ENCODE results near the gene ARNT2. TPM values are rescaled to one million over a fixed set of nuclear protein-coding genes. Genes with fewer than 3 reads are reported as not detected.

The ARNT2 gene
- polyA plus RNA-seq, 1 experiment: 44.6 TPM

DNA sequence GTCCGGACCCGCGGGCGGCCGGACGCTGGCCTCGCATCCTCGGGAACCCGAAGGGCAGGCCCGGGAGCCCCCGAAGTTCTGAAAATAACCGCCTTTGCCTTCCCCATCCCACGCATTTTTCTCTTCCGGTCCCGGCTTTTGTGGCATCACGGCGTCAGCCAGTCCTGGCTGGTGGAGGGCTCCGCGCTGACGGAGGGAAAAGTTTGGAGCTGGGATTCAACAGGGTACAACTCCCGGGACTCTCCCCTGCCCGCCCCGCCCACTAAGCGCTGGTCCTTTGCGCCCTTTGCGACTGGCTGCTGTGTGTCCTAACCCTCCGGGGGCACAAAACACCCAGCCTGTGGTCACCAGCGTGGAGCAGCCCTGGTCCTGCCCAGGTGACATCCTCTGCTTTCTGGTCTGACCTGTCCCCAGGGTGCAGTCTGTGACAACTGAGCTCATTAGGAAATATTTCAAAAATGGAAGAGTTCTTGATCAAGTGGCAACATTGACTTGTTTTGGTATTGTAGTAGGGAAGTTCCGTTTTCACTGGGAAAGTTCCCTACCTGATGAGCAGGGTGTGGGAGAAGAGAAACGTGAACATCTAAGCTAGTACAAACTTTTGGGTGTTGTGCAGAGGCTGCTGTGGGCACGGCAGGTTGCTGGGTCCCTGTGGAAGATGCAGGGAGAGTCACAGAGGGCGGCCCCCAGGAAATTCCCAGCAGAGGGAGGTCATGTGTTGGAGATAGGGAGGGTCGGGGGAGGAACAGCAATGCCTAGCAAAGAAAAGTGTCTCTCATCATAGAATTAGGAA, 775 bp downstream of the ARNT2 start:
- TF ChIP-seq CTCF (IDR thresholded peaks at IDR 0.05; ENCODE audit: insufficient read depth, low read depth, low read length): no peak
- no peaks in the 10 kb centered on the region for H3K36me3 ChIP-seq (ENCODE audit: control insufficient read depth, insufficient read depth, low read length)
- CTCF ChIA-PET: interaction anchor here (0.5 to 6.2 kb wide), 2 partner anchors 14 to 29 kb away, joined by 3 to 32 read pairs; no protein-coding TSS in a partner anchor
- H3K4me3 ChIP-seq (ENCODE audit: low read depth, low read length): peak overlapping the region; percentile 58
- H3K27me3 ChIP-seq (ENCODE audit: control insufficient read depth, insufficient read depth, low read length): no peaks in the 10 kb centered on the region
- POLR2A ChIA-PET: interaction anchor here (0.6 kb wide), 1 partner anchor 144 kb away, joined by 4 read pairs; no protein-coding TSS in a partner anchor
- DNase-seq (ENCODE audit: low read depth): no peak

DNA sequence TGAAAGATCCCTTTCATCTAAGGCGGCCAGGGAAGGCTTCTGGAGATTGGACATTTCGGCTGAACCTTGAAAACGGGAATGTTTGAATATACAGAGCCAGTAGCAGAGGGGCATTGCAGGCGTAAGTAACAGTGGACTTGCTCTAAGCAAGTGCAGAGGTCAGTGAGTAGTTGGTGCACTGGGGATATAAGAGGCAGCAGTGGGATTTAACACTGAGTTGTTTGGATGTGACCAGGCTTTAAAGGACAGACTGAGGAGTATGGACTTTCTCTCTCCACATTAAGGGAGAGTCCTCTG, 1.3 kb downstream of the ARNT2 start:
- H3K4me3 ChIP-seq (ENCODE audit: low read depth, low read length): no peak overlapping the region
- POLR2A ChIA-PET: no interaction called here
- H3K36me3 ChIP-seq (ENCODE audit: control insufficient read depth, insufficient read depth, low read length): no peaks in the 10 kb centered on the region
- CTCF ChIA-PET: interaction anchor here (6.2 kb wide), 1 partner anchor 13 kb away, joined by 32 read pairs; no protein-coding TSS in a partner anchor
- no peak for TF ChIP-seq CTCF (IDR thresholded peaks at IDR 0.05; ENCODE audit: insufficient read depth, low read depth, low read length)
- no peaks in the 10 kb centered on the region for H3K27me3 ChIP-seq (ENCODE audit: control insufficient read depth, insufficient read depth, low read length)
- DNase-seq (ENCODE audit: low read depth): no peak

- Histone ChIP-seq H3K27me3 (ENCODE audit: control insufficient read depth, insufficient read depth, low read length) (no peaks in the 10 kb centered on the region), H3K36me3 (ENCODE audit: control insufficient read depth, insufficient read depth, low read length) (no peaks in the 10 kb centered on the region), H3K4me3 (ENCODE audit: low read depth, low read length) (no peak overlapping the region)
- CTCF ChIA-PET: interaction anchor here (6.2 kb wide), 1 partner anchor 13 kb away, joined by 32 read pairs; no protein-coding TSS in a partner anchor
- TF ChIP-seq CTCF (IDR thresholded peaks at IDR 0.05; ENCODE audit: insufficient read depth, low read depth, low read length): no peak
- DNase-seq (ENCODE audit: low read depth): no peak
- POLR2A ChIA-PET: no interaction called here
Observed at GRCh38 chr15:80405970-80406369, 1.8 kb downstream of the ARNT2 start.

DNA sequence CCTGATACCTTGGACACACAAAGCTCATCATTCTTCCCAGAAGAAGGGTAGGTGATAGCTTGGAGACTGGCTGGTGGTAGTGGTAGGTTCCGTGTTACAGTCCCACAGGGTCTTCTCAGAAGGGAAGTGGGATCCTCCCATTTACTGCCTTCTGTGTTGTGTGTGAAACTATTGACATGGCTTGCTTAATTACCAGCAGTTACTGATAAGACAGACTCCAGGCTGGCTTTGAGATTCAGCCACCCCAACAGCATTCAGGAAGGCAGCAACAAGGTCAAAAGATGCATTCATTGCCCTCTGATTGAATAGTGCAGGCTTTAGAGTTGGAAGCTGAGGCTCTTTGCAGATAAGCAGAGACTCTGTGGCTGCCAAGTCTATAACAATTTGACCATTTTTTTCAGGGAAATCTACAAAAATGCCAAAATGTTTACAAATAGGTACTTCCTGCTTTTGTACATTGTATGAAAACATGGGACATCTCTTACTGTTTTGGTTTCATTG, 7.7 kb downstream of the ARNT2 start:
- Histone ChIP-seq H3K27me3 (ENCODE audit: control insufficient read depth, insufficient read depth, low read length) (no peaks in the 10 kb centered on the region), H3K4me3 (ENCODE audit: low read depth, low read length) (no peak overlapping the region), H3K36me3 (ENCODE audit: control insufficient read depth, insufficient read depth, low read length) (no peaks in the 10 kb centered on the region)
- ChIA-PET CTCF (interaction anchor here (1.7 kb wide), 1 partner anchor 365 kb away, joined by 6 read pairs; no protein-coding TSS in a partner anchor), POLR2A (interaction anchor here (0.6 kb wide), 1 partner anchor 83 kb away, joined by 3 read pairs; no protein-coding TSS in a partner anchor)
- no peak for TF ChIP-seq CTCF (IDR thresholded peaks at IDR 0.05; ENCODE audit: insufficient read depth, low read depth, low read length)
- DNase-seq (ENCODE audit: low read depth): no peak

GRCh38 chr15:80414546-80415357, 10.6 kb downstream of the ARNT2 start:
- H3K27me3 ChIP-seq (ENCODE audit: control insufficient read depth, insufficient read depth, low read length): no peaks in the 10 kb centered on the region
- H3K36me3 ChIP-seq (ENCODE audit: control insufficient read depth, insufficient read depth, low read length): no peaks in the 10 kb centered on the region
- no peak for DNase-seq (ENCODE audit: low read depth)
- TF ChIP-seq CTCF (IDR thresholded peaks at IDR 0.05; ENCODE audit: insufficient read depth, low read depth, low read length): no peak
- ChIA-PET CTCF (interaction anchor here (1.4 kb wide), 1 partner anchor 364 kb away, joined by 3 read pairs; the partner anchor contains the start of gene CEMIP), POLR2A (no interaction called here)
- no peak overlapping the region for H3K4me3 ChIP-seq (ENCODE audit: low read depth, low read length)

All from BJ (cell line).